Sciatic nerve (tissue), 2 donors: ENCODE measurements around the gene CELF4. TPM values are rescaled to one million over a fixed set of nuclear protein-coding genes. Genes with fewer than 3 reads are reported as not detected.

Source experiments
- ATAC-seq: fragments of 200-7000 bp; cut with Tn5 transposase; one replicate; pipeline ENCODE4 v1.9.1; 2020; ENCODE audit warnings: mild to moderate bottlenecking, moderate library complexity
- DNase-seq: peaks from one replicate; pipeline ENCODE4 v3.0.0-alpha.2; 2020; ENCODE audit warnings: low spot score
- intact Hi-C: fragments of 100-400 bp; cut with DNase I; formaldehyde crosslinking; loops from one replicate; pipeline ENCODE4 v1.14.2; 2022
- total RNA-seq: library from RNA; stranded (reverse); fragmentation: NEBNext Ultra II Directional; extraction: Animal tissue kit (Norgen Biotek cat#: 25700); gene quantifications from one replicate; pipeline ENCODE4 v1.2.1, GENCODE V29; 2021
- donor health status: DM: no; HTN: no; CAD: no.
- donor health status: DM: no; HTN: no; CAD: no.

Gene CELF4
- total RNA-seq, 1 donor from 2014 or later, result 0.45 TPM

GRCh38 chr18:37419315-37419714, 146.3 kb downstream of the CELF4 start:
- ATAC-seq (no peak), DNase-seq (no peak)
- intact Hi-C loops, result no loop called here

- intact Hi-C loops, result no loop called here
- DNase-seq (no peak), ATAC-seq (no peak)
These were observed 150.8 kb downstream of the CELF4 start for GRCh38 chr18:37414816-37415215.

GRCh38 chr18:37412829-37413228, 152.8 kb downstream of the CELF4 start:
- intact Hi-C loops, result no loop called here

GRCh38 chr18:37412333-37412732, 153.3 kb downstream of the CELF4 start:
- no peak for ATAC-seq
- no peak for DNase-seq
- intact Hi-C loops, result no loop called here

More at GRCh38 chr18:37412829-37413228, 152.8 kb downstream of the CELF4 start:
- DNase-seq (no peak), ATAC-seq (no peak)

DNA sequence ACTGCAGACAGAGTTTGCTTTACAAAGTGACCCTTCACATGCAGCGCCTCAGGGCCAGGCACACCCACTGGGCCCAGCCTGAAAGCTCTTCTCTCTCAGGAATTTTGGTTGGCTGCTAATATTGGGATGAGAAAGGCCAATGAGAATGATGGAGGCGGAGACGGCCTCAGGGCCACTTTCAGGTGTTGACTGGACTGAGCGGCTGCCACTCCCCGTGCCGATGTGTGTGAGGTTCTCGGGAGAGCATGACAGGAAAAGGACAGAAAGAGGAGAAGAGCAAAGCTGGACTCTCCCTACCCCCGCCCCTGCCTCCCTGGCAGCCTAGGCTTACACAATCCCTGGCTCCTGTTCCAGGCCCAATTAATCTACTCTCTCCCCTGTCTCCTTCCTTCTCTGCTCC, 155.7 kb downstream of the CELF4 start:
- ATAC-seq (peak; percentile 43), DNase-seq (no peak)
- intact Hi-C loops, result no loop called here

GRCh38 chr18:37408676-37409265, 156.8 kb downstream of the CELF4 start:
- intact Hi-C loops, result no loop called here
- DNase-seq, result no peak
- ATAC-seq, result no peak

- no peak for DNase-seq
- intact Hi-C loops, result no loop called here
- no peak for ATAC-seq
These were observed 158.0 kb downstream of the CELF4 start for GRCh38 chr18:37407571-37407970.

GRCh38 chr18:37405772-37406171, 159.8 kb downstream of the CELF4 start:
- ATAC-seq (no peak), DNase-seq (no peak)
- intact Hi-C loops, result no loop called here

- ATAC-seq (no peak), DNase-seq (no peak)
- intact Hi-C loops, result no loop called here
These were observed 160.4 kb downstream of the CELF4 start for GRCh38 chr18:37405229-37405628.

- ATAC-seq (no peak), DNase-seq (no peak)
- intact Hi-C loops, result no loop called here
These were observed 161.8 kb downstream of the CELF4 start for GRCh38 chr18:37403788-37404187.

DNA sequence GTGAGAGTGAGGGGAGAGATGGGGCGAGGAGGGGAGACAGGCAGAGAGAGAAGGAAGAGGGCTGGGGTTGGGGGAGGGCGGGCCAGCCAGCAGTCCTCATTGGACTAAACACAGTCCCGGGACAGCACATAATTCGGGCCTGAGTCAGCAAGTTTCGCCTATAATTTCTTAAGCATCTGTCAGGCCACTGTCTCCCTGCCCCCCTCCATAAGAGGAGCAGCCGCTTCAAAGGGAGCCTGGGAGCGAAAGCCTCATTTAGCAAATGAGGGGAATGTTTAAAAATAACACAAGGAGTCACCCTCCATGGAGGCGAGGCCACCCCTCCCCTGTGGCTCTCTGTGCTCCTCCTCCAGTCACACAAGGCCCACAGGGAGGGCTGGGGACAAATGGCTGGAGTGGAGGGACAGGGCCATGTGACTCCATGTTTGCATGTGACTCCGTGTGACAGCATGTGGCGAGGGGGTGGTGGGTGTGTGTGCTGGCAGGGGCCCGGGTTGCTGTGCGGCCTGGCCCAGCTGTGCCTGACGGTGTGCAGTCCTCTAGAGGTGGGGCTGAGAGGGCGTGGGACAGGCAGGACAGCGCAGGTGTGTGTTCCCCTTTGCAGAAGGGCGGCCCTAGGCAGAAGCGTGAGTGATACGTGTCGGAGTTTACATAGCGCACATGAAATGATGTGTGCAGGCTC, 162.4 kb downstream of the CELF4 start:
- intact Hi-C loops, result no loop called here
- DNase-seq, result no peak
- peak; percentile 35 for ATAC-seq

DNA sequence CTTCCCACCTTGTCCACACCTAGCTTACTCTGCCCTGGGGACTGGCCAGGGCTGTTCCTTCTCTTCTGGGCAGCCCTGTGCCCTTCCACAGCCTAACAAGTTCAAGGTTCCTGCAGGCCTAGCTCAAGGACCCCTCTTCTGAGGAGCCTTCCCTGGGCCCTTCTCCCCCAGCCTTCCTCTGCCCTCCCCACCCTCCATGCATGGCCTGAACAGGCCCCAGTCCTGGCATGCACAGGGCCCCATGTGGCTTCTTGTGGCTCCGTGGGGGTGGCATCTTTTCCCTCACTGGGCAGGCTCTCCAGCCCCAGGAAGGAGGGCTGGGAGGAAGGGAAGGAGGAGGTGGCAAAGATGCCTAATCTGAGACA, 162.9 kb downstream of the CELF4 start:
- no peak for DNase-seq
- ATAC-seq, result no peak
- intact Hi-C loops, result no loop called here

DNA sequence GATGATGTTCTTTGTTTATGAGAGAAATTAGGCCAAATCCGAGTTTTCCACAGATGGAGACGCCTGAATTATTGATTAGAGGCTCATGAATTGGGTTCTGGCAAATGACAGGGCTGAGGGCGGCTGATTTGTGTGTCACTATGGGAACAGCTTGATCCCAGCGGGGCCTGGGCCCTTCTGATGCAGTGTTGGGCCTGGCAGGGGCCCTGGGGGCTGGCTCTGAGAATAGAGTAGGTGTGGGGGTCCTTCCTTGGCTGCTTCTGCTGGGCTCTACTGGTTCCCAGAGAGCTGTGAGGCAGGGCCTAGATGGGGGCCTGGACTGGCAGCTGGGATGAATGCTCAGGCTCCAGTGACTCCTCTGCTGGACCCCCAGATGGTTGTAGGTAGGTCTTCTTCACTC, 164.8 kb downstream of the CELF4 start:
- intact Hi-C loops, result no loop called here
- ATAC-seq (no peak), DNase-seq (no peak)

- ATAC-seq, result no peak
- intact Hi-C loops, result loop anchor here (10.0 kb wide), 1 partner anchor 56 kb away; no protein-coding TSS in a partner anchor
- DNase-seq, result no peak
These were observed 167.2 kb downstream of the CELF4 start for GRCh38 chr18:37398248-37398920.

DNA sequence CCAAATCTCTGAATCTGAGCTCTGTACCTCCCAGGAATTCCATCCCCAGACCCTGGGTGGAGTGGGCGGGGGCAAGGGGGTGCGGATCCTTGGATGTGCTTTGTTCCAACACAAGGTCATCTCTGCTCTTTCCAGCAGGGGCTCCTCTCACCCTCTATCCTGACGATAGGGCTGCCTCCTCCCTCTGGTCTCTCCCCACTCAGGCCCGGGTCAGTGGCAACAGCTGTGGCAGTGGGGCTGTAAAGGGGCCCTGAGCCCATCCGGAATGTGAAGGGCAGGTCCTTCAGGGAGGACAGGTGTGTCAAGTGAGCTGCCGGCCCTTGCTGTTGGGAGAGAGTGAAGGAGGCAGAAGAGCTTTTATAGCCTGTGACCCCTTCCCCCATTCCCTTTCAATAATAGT, 167.8 kb downstream of the CELF4 start:
- DNase-seq (no peak), ATAC-seq (no peak)
- intact Hi-C loops, result loop anchor here (10.0 kb wide), 1 partner anchor 57 kb away; no protein-coding TSS in a partner anchor

GRCh38 chr18:37396971-37397720, 168.5 kb downstream of the CELF4 start:
- ATAC-seq, result no peak
- intact Hi-C loops, result loop anchor here (10.0 kb wide), 1 partner anchor 58 kb away; no protein-coding TSS in a partner anchor
- no peak for DNase-seq

- intact Hi-C loops, result loop anchor here (10.0 kb wide), 1 partner anchor 59 kb away; no protein-coding TSS in a partner anchor
- no peak for DNase-seq
- no peak for ATAC-seq
These were observed 170.0 kb downstream of the CELF4 start for GRCh38 chr18:37395631-37396030.

DNA sequence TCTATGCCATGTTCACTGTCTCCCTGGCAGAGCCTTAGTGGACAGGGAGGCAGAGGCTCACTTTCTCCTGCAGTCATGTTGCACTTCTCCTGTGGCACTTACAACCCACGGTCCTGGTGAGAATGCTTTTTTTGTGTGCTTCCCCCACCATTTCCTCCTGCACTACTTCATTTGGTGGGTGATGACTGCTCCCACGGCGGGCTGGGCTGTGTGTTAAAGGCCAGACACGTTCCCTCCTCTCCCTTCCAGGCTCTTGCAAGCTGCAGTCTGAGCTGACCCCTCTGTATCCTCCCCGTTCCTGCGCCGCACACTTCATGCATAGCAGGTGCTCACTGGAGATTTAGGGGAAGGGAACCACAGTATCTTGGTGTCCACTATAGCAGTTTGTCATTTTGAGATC, 170.5 kb downstream of the CELF4 start:
- no peak for DNase-seq
- intact Hi-C loops, result loop anchor here (10.0 kb wide), 1 partner anchor 60 kb away; no protein-coding TSS in a partner anchor

GRCh38 chr18:37394610-37394965, 171.0 kb downstream of the CELF4 start:
- no peak for DNase-seq
- intact Hi-C loops, result loop anchor here (10.0 kb wide), 1 partner anchor 60 kb away; no protein-coding TSS in a partner anchor
- ATAC-seq, result peak; percentile 25

More for the DNA sequence above, 170.5 kb downstream of the CELF4 start:
- no peak for ATAC-seq
